ENCODE results near the gene ADGRG3. TPM values are rescaled to one million over a fixed set of nuclear protein-coding genes. Genes with fewer than 3 reads are reported as not detected.

ADGRG3 gene
- total and polyA plus RNA-seq, 9 of the 15 experiments (the other 6 are each of a cell fraction or from before 2014, with no cell fraction given), result 0.09 to 0.52 (median 0.14) TPM; not detected in 3

GRCh38 chr16:57736419-57737351 lies 68.6 kb downstream of the ADGRG3 start (continued):
- TF ChIP-seq E2F4 (CRISPR knock-in tag; IDR thresholded peaks at IDR 0.05; ENCODE audit: low read depth) (no peak), HNRNPLL (IDR thresholded peaks at IDR 0.05; ENCODE audit: low read depth, low read length, poor library complexity, severe bottlenecking) (peak; percentile 66), ARID4B (CRISPR knock-in tag; IDR thresholded peaks at IDR 0.05) (no peak), MAX (CRISPR knock-in tag; IDR thresholded peaks at IDR 0.05) (peak; percentile 88), PHTF2 (CRISPR knock-in tag; IDR thresholded peaks at IDR 0.05) (no peak), SP1 (CRISPR knock-in tag; IDR thresholded peaks at IDR 0.05) (peak; percentile 43; the same call in 1 of the 2 replicates), POLR2H (tag; IDR thresholded peaks at IDR 0.05; ENCODE audit: low read depth) (no peak), FOXP1 (CRISPR knock-in tag; IDR thresholded peaks at IDR 0.05) (no peak), MXD1 (CRISPR knock-in tag; IDR thresholded peaks at IDR 0.05; ENCODE audit: borderline replicate concordance, poor library complexity, severe bottlenecking) (peak; percentile 53), NFIX (CRISPR knock-in tag; IDR thresholded peaks at IDR 0.05; ENCODE audit: low read depth) (no peak), L3MBTL2 (IDR thresholded peaks at IDR 0.05) (peak; percentile 72), HNRNPUL1 (IDR thresholded peaks at IDR 0.05; ENCODE audit: low read length) (no peak), CAMTA2 (CRISPR knock-in tag; conservative IDR thresholded peaks at IDR 0.05) (no peak), GMEB1 (CRISPR knock-in tag; IDR thresholded peaks at IDR 0.05) (no peak), ZNF134 (CRISPR knock-in tag; conservative IDR thresholded peaks at IDR 0.05) (no peak), KHSRP (IDR thresholded peaks at IDR 0.05) (no peak), ZNF165 (CRISPR knock-in tag; IDR thresholded peaks at IDR 0.05; ENCODE audit: borderline replicate concordance) (no peak), ESRRB (CRISPR knock-in tag; IDR thresholded peaks at IDR 0.05; ENCODE audit: borderline replicate concordance) (no peak), SMARCA4 (IDR thresholded peaks at IDR 0.05) (no peak)
